ENCODE measurements around the gene CD2.

CD2 gene

GRCh38 chr1:116808200-116808847, 54.1 kb downstream of the CD2 start:
- in situ Hi-C loops (cut with MboI; ENCODE audit: low pct_unique_long_range_greater_than_20kb, low sequenced_read_pairs, unreplicated experiment), result loop anchor here (25.0 kb wide), 1 partner anchor 221 kb away; no protein-coding TSS in a partner anchor
- TF ChIP-seq CTCF (IDR thresholded peaks at IDR 0.05; ENCODE audit: extremely low read depth, insufficient read depth, missing control alignments), result no peak
- no peak for DNase-seq (ENCODE audit: low spot score)

- no peak for TF ChIP-seq CTCF (IDR thresholded peaks at IDR 0.05; ENCODE audit: extremely low read depth, insufficient read depth, missing control alignments)
- in situ Hi-C loops (cut with MboI; ENCODE audit: low pct_unique_long_range_greater_than_20kb, low sequenced_read_pairs, unreplicated experiment), result loop anchor here (25.0 kb wide), 1 partner anchor 222 kb away; no protein-coding TSS in a partner anchor
- DNase-seq (ENCODE audit: low spot score), result no peak
Measured at GRCh38 chr1:116808848-116809508, 54.7 kb downstream of the CD2 start.

DNA sequence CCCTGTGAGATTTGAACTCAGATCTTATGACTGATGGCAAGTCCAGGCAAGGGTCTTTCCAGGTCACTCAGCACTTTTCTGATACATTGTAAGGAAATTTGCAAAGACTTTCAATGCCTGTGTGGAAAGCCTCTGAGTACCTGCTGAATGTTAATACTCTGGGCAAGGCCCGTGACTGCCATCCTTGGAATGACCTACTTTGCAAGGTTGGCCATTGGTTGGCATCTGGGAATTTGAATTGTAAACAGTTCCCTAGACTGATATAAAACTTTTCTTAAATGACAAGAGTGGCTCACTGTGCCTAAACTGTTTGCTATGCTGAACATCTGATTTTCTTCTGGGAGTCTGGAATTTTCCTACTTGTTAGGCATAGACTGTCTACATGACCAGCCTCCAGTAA, 57.1 kb downstream of the CD2 start:
- TF ChIP-seq CTCF (IDR thresholded peaks at IDR 0.05; ENCODE audit: extremely low read depth, insufficient read depth, missing control alignments), result no peak
- DNase-seq (ENCODE audit: low spot score), result no peak
- in situ Hi-C loops (cut with MboI; ENCODE audit: low pct_unique_long_range_greater_than_20kb, low sequenced_read_pairs, unreplicated experiment), result loop anchor here (25.0 kb wide), 1 partner anchor 224 kb away; no protein-coding TSS in a partner anchor

DNA sequence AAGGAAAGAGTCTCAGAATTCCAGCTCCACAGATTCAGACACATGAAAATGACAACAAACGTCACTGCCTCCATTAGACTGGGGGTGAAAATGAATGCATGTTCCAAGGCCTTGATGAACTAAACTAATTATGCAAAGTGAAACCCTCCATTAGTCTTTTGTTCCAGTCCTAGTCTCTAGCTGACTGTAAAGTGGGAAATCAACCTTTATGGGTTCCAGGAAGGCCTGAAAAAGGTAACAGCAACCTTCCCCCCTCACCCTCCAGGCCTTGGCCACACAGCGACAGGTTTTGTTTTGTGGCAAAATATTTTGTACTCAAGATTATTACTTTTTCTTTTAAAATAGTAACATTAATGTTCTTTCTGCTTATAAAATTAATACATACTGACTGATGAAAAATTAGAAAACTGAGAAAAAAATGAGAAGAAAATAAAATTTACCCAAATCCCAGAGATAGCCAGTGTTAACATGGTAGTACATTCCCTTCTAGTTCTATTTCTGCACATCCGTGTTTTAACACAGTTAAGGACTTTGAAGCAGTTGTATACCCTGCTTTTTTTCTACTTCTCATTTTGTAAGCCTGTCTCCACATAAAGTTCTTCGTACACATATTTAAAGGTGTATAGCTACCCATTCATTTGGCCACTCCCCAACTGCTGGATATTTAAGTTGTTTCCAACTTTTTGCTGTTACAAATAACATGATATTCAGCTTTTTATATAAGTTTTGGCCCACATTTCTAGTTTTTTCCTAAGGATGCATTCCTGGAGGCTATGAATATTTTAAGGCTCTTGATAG, 60.9 kb downstream of the CD2 start:
- no peak for DNase-seq (ENCODE audit: low spot score)
- in situ Hi-C loops (cut with MboI; ENCODE audit: low pct_unique_long_range_greater_than_20kb, low sequenced_read_pairs, unreplicated experiment), result loop anchor here (25.0 kb wide), 1 partner anchor 228 kb away; no protein-coding TSS in a partner anchor
- TF ChIP-seq CTCF (IDR thresholded peaks at IDR 0.05; ENCODE audit: extremely low read depth, insufficient read depth, missing control alignments), result no peak

DNA sequence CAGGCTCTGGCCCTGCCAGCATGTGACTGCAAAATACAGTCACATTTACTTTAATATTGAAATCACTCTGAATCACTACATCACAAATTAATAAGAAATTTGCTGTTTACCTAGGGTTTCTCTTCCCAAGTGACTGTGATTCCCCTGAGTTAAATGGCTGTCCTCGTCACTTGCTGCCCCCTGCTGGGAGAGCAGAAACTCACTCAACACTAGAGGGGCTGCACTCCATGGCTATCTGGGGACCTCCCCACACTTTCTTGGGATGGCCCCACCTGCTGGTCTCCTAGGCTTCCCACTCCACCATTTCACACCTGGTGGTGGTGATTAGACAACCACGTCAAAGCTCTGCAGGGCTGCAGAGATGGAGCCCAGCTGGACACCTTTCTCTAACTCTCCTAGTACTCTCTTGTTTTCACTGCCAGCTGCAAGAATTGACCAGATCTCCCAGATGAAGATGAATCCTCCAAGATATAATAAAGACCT, 63.4 kb downstream of the CD2 start:
- in situ Hi-C loops (cut with MboI; ENCODE audit: low pct_unique_long_range_greater_than_20kb, low sequenced_read_pairs, unreplicated experiment), result loop anchor here (25.0 kb wide), 1 partner anchor 230 kb away; no protein-coding TSS in a partner anchor
- DNase-seq (ENCODE audit: low spot score), result peak; percentile 63
- peak; percentile 85 for TF ChIP-seq CTCF (IDR thresholded peaks at IDR 0.05; ENCODE audit: extremely low read depth, insufficient read depth, missing control alignments)
